OCI-LY1 (cell line): ENCODE data around the gene SOX5.

Source experiments
- H2AFZ ChIP-seq: fragments of 200-600 bp; sonication (generic), shearing (Covaris generic); 2 replicates; pipeline ENCODE4 v1.6.0; 2014; ENCODE audit warnings: antibody characterized with exemption, mild to moderate bottlenecking, low read length
- H3F3A ChIP-seq: fragments of 200-600 bp; sonication (generic), shearing (Covaris generic); 2 replicates; pipeline ENCODE4 v1.6.0; 2014; ENCODE audit warnings: mild to moderate bottlenecking, antibody characterized with exemption, low read length, moderate library complexity; ENCODE audit not compliant: insufficient read depth
- H3K27ac ChIP-seq: fragments of 200-600 bp; sonication (generic); 2 replicates; pipeline ENCODE4 v1.5.1; 2014; ENCODE audit warnings: low read length, mixed run types, mild to moderate bottlenecking, low read depth; ENCODE audit not compliant: poor library complexity, severe bottlenecking
- H3K27me3 ChIP-seq: fragments of 200-600 bp; sonication (generic); 2 replicates; pipeline ENCODE4 v1.6.0; 2014; ENCODE audit warnings: antibody characterized with exemption, mild to moderate bottlenecking, low read length, moderate library complexity; ENCODE audit not compliant: insufficient read depth
- H3K36me3 ChIP-seq: fragments of 200-600 bp; sonication (generic); 2 replicates; pipeline ENCODE4 v1.6.1; 2014; ENCODE audit warnings: mild to moderate bottlenecking, antibody characterized with exemption, low read length, moderate library complexity, mixed read lengths; ENCODE audit not compliant: insufficient read depth
- H3K4me1 ChIP-seq: fragments of 200-600 bp; sonication (generic); 2 replicates; pipeline ENCODE4 v1.5.1; 2014; ENCODE audit warnings: mild to moderate bottlenecking, low read length, moderate library complexity; ENCODE audit not compliant: insufficient read depth, severe bottlenecking
- H3K4me2 ChIP-seq: fragments of 200-600 bp; sonication (generic), shearing (Covaris generic); 2 replicates; pipeline ENCODE4 v1.6.1; 2014; ENCODE audit warnings: low read length
- H3K4me3 ChIP-seq: fragments of 200-600 bp; sonication (generic); 2 replicates; pipeline ENCODE4 v1.5.1; 2014; ENCODE audit warnings: low read length, low read depth, mild to moderate bottlenecking, mixed read lengths; ENCODE audit not compliant: poor library complexity, severe bottlenecking
- H3K79me2 ChIP-seq: fragments of 200-600 bp; shearing (Covaris generic); 2 replicates; pipeline ENCODE4 v1.6.1; 2016; ENCODE audit warnings: mixed run types, low read length, mixed read lengths; ENCODE audit not compliant: insufficient read depth
- H3K9ac ChIP-seq: fragments of 200-600 bp; sonication (generic), shearing (Covaris generic); 2 replicates; pipeline ENCODE4 v1.6.1; 2014; ENCODE audit warnings: mild to moderate bottlenecking, low read length, mixed read lengths
- H3K9me2 ChIP-seq: fragments of 200-600 bp; sonication (generic), shearing (Covaris generic); 2 replicates; pipeline ENCODE4 v1.6.1; 2014; ENCODE audit warnings: low read depth, mild to moderate bottlenecking, low read length, mixed read lengths
- H3K9me3 ChIP-seq: fragments of 200-600 bp; shearing (Covaris generic); 2 replicates; pipeline ENCODE4 v1.6.1; 2014; ENCODE audit warnings: low read length, mixed read lengths
- H4K20me1 ChIP-seq: fragments of 200-600 bp; sonication (generic), shearing (Covaris generic); 2 replicates; pipeline ENCODE4 v1.6.0; 2016; ENCODE audit warnings: mild to moderate bottlenecking, low read length; ENCODE audit not compliant: insufficient read depth
- EZH2 ChIP-seq: fragments of 200-600 bp; sonication (generic), shearing (Covaris generic); IDR thresholded peaks from 2 replicates; pipeline ENCODE4 v1.8.0; 2017; ENCODE audit warnings: borderline replicate concordance, mixed run types, mild to moderate bottlenecking, antibody characterized with exemption, low read length, moderate library complexity, mixed read lengths
- TF ChIP-seq, protein P1 (sequence below): fragments of 200-600 bp; sonication (generic), shearing (Covaris generic); IDR thresholded peaks from 2 replicates; pipeline ENCODE4 v1.5.1; 2017; ENCODE audit warnings: mild to moderate bottlenecking, antibody characterized with exemption, low read length, moderate library complexity, mixed read lengths

Gene SOX5

GRCh38 chr12:23893611-23894010, 55.9 kb downstream of the SOX5 start:
- TF ChIP-seq, protein P1, sequence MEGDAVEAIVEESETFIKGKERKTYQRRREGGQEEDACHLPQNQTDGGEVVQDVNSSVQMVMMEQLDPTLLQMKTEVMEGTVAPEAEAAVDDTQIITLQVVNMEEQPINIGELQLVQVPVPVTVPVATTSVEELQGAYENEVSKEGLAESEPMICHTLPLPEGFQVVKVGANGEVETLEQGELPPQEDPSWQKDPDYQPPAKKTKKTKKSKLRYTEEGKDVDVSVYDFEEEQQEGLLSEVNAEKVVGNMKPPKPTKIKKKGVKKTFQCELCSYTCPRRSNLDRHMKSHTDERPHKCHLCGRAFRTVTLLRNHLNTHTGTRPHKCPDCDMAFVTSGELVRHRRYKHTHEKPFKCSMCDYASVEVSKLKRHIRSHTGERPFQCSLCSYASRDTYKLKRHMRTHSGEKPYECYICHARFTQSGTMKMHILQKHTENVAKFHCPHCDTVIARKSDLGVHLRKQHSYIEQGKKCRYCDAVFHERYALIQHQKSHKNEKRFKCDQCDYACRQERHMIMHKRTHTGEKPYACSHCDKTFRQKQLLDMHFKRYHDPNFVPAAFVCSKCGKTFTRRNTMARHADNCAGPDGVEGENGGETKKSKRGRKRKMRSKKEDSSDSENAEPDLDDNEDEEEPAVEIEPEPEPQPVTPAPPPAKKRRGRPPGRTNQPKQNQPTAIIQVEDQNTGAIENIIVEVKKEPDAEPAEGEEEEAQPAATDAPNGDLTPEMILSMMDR = no peak
- TF ChIP-seq EZH2 = no peak
- Histone ChIP-seq H3K9me2 (no peaks in the 10 kb centered on the region), H3K27me3 (no peaks in the 10 kb centered on the region), H4K20me1 (no peaks in the 10 kb centered on the region), H3K27ac (no peak overlapping the region), H3K36me3 (no peaks in the 10 kb centered on the region), H3K4me3 (no peak overlapping the region), H3K79me2 (no peaks in the 10 kb centered on the region), H3K9me3 (no peaks in the 10 kb centered on the region), H3K9ac (no peak overlapping the region), H3F3A (no peaks in the 10 kb centered on the region), H3K4me1 (no peaks in the 10 kb centered on the region), H2AFZ (no peak overlapping the region), H3K4me2 (no peak overlapping the region)

- Histone ChIP-seq H4K20me1 (no peaks in the 10 kb centered on the region), H3K9ac (no peak overlapping the region), H3K4me3 (no peak overlapping the region), H3K27me3 (no peaks in the 10 kb centered on the region), H3K4me1 (no peaks in the 10 kb centered on the region), H2AFZ (no peak overlapping the region), H3K9me2 (no peaks in the 10 kb centered on the region), H3K79me2 (no peaks in the 10 kb centered on the region), H3K27ac (no peak overlapping the region), H3K4me2 (no peak overlapping the region), H3F3A (no peaks in the 10 kb centered on the region), H3K9me3 (no peaks in the 10 kb centered on the region), H3K36me3 (no peaks in the 10 kb centered on the region)
- TF ChIP-seq, protein P1 = no peak
- no peak for TF ChIP-seq EZH2
These were observed 58.4 kb downstream of the SOX5 start for GRCh38 chr12:23891115-23891514.

- Histone ChIP-seq H3K9me3 (no peaks in the 10 kb centered on the region), H3K27ac (no peak overlapping the region), H3K9me2 (no peaks in the 10 kb centered on the region), H3K79me2 (no peaks in the 10 kb centered on the region), H4K20me1 (no peaks in the 10 kb centered on the region), H3K4me1 (no peaks in the 10 kb centered on the region), H3K4me2 (no peak overlapping the region), H3K9ac (no peak overlapping the region), H3K4me3 (no peak overlapping the region), H3K36me3 (no peaks in the 10 kb centered on the region), H3F3A (no peaks in the 10 kb centered on the region), H3K27me3 (no peaks in the 10 kb centered on the region), H2AFZ (no peak overlapping the region)
- no peak for TF ChIP-seq EZH2
- TF ChIP-seq, protein P1 = no peak
These were observed 60.4 kb downstream of the SOX5 start for GRCh38 chr12:23889069-23889440.
